Panc1 (cell line): Measurements from ENCODE around the gene TSC22D4. TPM values are rescaled to one million over a fixed set of nuclear protein-coding genes. Genes with fewer than 3 reads are reported as not detected.

ENCODE experiments used
- ATAC-seq: fragments of 200-7000 bp; cut with Tn5 transposase; 2 replicates; pipeline ENCODE4 v1.9.1; 2020; ENCODE audit warnings: mild to moderate bottlenecking, moderate library complexity
- BruUV-seq: library from RNA; stranded (reverse); fragments of 400-500 nt; replicated peaks from 2 replicates; lab custom pipeline; 2021; lab: Mats Ljungman, UMichigan
- CTCF ChIA-PET: fragments of 300-600 bp; sonication (Branson Sonifier 250); formaldehyde crosslinking; loops from one replicate; lab custom pipeline; 2022; ENCODE audit warnings: antibody characterized with exemption; lab: Charles Lee
- POLR2A ChIA-PET: fragments of 300-600 bp; sonication (Branson Sonifier 250); formaldehyde crosslinking; loops from one replicate; lab custom pipeline; 2022; ENCODE audit warnings: antibody characterized with exemption; lab: Charles Lee
- DNase-seq: peaks from one replicate; pipeline ENCODE4 v3.0.0-alpha.2; 2010; ENCODE audit warnings: low read depth, low spot score
- H3K27ac ChIP-seq: 2 replicates; pipeline ENCODE4 v1.5.1; 2011; ENCODE audit warnings: mild to moderate bottlenecking, low read length, inconsistent platforms
- H3K27me3 ChIP-seq: fragments of 200-500 bp; sonication (Bioruptor generic); 2 replicates; pipeline ENCODE4 v1.6.0; 2014; ENCODE audit warnings: low read length, inconsistent platforms; ENCODE audit not compliant: control insufficient read depth, insufficient read depth
- H3K36me3 ChIP-seq: fragments of 200-500 bp; sonication (Bioruptor generic); 2 replicates; pipeline ENCODE4 v1.5.1; 2014; ENCODE audit warnings: inconsistent platforms, mild to moderate bottlenecking, low read length, moderate library complexity; ENCODE audit not compliant: control insufficient read depth, insufficient read depth
- H3K4me1 ChIP-seq: 2 replicates; pipeline ENCODE4 v1.5.1; 2011; ENCODE audit warnings: inconsistent platforms, mild to moderate bottlenecking, low read length, moderate library complexity; ENCODE audit not compliant: control insufficient read depth, insufficient read depth
- H3K4me3 ChIP-seq, 2 experiments: 2 replicates each; pipeline ENCODE4 v1.5.1; 2011 to 2012; ENCODE audit warnings: low read depth in 2 of 2, low read length in 2 of 2, mild to moderate bottlenecking in 2 of 2, inconsistent platforms in 1 of 2, moderate library complexity in 1 of 2
- H3K9me3 ChIP-seq: fragments of 200-500 bp; sonication (Bioruptor generic); 2 replicates; pipeline ENCODE4 v1.5.1; 2014; ENCODE audit warnings: low read depth, mild to moderate bottlenecking, inconsistent platforms, low read length, moderate library complexity; ENCODE audit not compliant: control insufficient read depth, insufficient read depth
- POLR2AphosphoS5 ChIP-seq: IDR thresholded peaks from 2 replicates; pipeline ENCODE4 v1.6.1; 2012; ENCODE audit warnings: mild to moderate bottlenecking, low read depth, low read length, moderate library complexity
- SIN3A ChIP-seq: IDR thresholded peaks from 2 replicates; pipeline ENCODE4 v1.6.1; 2012; ENCODE audit warnings: low read depth, mild to moderate bottlenecking, low read length, moderate library complexity, borderline replicate concordance; ENCODE audit not compliant: insufficient read depth
- TCF7L2 ChIP-seq: IDR thresholded peaks from 2 replicates; pipeline ENCODE4 v1.6.1; 2011; ENCODE audit warnings: mild to moderate bottlenecking, low read depth, low read length, inconsistent platforms
- in situ Hi-C: cut with HindIII; loops from 2 replicates; pipeline ENCODE4 v1.10.0; 2016; ENCODE audit warnings: low sequenced_read_pairs, low pct_unique_long_range_greater_than_20kb
- intact Hi-C: fragments of 100-400 bp; cut with micrococcal nuclease; formaldehyde crosslinking; loops from one replicate; pipeline ENCODE4 v1.10.0; 2022; ENCODE audit not compliant: unreplicated experiment
- total RNA-seq: library from RNA; stranded (reverse); gene quantifications from one replicate; pipeline ENCODE4 v1.2.1, GENCODE V29; 2021; ENCODE audit not compliant: unreplicated experiment
- TF ChIP-seq, protein P1 (sequence below), 2 experiments: IDR thresholded peaks; 2 replicates each; pipeline ENCODE4 v1.6.1; 2011 to 2012; ENCODE audit warnings: low read depth in 2 of 2, control low read depth in 1 of 2, low read length in 1 of 2, mild to moderate bottlenecking in 1 of 2, moderate library complexity in 1 of 2; ENCODE audit not compliant: insufficient read depth in 1 of 2
- TF ChIP-seq, protein P2 (sequence below): fragments of 450-650 bp; IDR thresholded peaks from 2 replicates; pipeline ENCODE4 v1.5.1; 2017; ENCODE audit warnings: mild to moderate bottlenecking

The TSC22D4 gene
- total RNA-seq, 1 experiment from 2014 or later: 82.6 TPM

DNA sequence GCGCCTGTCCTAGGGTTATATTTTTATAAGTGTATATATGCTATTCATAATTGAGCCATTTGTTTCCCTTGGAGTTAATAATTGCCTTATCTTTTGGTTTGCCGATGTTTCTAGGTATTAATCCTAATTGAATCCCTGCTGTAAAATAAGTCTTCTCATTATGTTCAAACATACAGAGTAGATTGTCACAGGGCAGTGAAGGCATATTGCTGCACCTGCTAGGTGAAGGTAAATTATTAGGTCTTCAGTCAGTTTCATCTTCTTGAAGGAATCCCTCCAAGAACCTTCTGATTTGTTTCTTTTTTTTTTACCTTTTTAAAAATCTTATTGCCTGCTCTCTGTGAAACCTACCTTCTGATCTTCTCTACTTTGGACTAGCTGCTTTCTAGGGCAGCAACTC is 42.1 kb upstream of the TSC22D4 start:
- Histone ChIP-seq H3K4me1 (no peaks in the 10 kb centered on the region), H3K36me3 (no peaks in the 10 kb centered on the region), H3K27ac (no peak overlapping the region), H3K4me3 (no peak overlapping the region), H3K9me3 (no peaks in the 10 kb centered on the region), H3K27me3 (no peaks in the 10 kb centered on the region)
- intact Hi-C loops: no loop called here
- ATAC-seq (no peak), DNase-seq (no peak)
- no TSS peak for BruUV-seq
- in situ Hi-C loops: no loop called here
- POLR2A ChIA-PET: interaction anchor here (0.7 kb wide), 1 partner anchor 51 kb away, joined by 7 read pairs; no protein-coding TSS in a partner anchor
- TF ChIP-seq POLR2AphosphoS5: no peak
- TF ChIP-seq SIN3A: no peak
- CTCF ChIA-PET: interaction anchor here (0.7 kb wide), 1 partner anchor 68 kb away, joined by 4 read pairs; no protein-coding TSS in a partner anchor

DNA sequence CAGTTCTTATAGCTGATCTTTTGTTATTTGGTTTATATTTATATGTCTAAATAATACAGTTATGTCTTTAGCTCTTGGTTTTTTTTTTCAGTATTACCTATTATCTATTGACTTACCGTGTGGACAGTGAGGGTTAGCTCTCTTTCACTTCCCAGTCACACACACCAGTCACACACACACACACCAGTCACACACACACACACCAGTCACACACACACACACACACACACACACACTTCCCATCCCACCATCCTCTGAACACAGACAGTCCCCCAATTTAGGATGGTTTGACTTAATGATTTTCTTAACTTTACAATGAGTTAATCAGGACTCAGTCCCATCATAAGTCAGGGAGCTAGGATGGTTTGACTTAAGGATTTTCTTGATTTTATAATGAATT is 41.1 kb upstream of the TSC22D4 start:
- in situ Hi-C loops: no loop called here
- intact Hi-C loops: no loop called here
- TF ChIP-seq, protein P1, sequence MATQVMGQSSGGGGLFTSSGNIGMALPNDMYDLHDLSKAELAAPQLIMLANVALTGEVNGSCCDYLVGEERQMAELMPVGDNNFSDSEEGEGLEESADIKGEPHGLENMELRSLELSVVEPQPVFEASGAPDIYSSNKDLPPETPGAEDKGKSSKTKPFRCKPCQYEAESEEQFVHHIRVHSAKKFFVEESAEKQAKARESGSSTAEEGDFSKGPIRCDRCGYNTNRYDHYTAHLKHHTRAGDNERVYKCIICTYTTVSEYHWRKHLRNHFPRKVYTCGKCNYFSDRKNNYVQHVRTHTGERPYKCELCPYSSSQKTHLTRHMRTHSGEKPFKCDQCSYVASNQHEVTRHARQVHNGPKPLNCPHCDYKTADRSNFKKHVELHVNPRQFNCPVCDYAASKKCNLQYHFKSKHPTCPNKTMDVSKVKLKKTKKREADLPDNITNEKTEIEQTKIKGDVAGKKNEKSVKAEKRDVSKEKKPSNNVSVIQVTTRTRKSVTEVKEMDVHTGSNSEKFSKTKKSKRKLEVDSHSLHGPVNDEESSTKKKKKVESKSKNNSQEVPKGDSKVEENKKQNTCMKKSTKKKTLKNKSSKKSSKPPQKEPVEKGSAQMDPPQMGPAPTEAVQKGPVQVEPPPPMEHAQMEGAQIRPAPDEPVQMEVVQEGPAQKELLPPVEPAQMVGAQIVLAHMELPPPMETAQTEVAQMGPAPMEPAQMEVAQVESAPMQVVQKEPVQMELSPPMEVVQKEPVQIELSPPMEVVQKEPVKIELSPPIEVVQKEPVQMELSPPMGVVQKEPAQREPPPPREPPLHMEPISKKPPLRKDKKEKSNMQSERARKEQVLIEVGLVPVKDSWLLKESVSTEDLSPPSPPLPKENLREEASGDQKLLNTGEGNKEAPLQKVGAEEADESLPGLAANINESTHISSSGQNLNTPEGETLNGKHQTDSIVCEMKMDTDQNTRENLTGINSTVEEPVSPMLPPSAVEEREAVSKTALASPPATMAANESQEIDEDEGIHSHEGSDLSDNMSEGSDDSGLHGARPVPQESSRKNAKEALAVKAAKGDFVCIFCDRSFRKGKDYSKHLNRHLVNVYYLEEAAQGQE (IDR thresholded peaks at IDR 0.05; ENCODE audit: insufficient read depth in 1 of 2, low read depth in 2 of 2, low read length in 1 of 2): no peak
- TF ChIP-seq, protein P2, sequence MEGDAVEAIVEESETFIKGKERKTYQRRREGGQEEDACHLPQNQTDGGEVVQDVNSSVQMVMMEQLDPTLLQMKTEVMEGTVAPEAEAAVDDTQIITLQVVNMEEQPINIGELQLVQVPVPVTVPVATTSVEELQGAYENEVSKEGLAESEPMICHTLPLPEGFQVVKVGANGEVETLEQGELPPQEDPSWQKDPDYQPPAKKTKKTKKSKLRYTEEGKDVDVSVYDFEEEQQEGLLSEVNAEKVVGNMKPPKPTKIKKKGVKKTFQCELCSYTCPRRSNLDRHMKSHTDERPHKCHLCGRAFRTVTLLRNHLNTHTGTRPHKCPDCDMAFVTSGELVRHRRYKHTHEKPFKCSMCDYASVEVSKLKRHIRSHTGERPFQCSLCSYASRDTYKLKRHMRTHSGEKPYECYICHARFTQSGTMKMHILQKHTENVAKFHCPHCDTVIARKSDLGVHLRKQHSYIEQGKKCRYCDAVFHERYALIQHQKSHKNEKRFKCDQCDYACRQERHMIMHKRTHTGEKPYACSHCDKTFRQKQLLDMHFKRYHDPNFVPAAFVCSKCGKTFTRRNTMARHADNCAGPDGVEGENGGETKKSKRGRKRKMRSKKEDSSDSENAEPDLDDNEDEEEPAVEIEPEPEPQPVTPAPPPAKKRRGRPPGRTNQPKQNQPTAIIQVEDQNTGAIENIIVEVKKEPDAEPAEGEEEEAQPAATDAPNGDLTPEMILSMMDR: no peak
- TF ChIP-seq TCF7L2 (no peak), SIN3A (no peak), POLR2AphosphoS5 (no peak)
- ChIA-PET CTCF (no interaction called here), POLR2A (interaction anchor here (0.7 to 1.0 kb wide), 2 partner anchors 15 to 18 kb away, joined by 3 read pairs; no protein-coding TSS in a partner anchor)
- Histone ChIP-seq H3K27ac (no peak overlapping the region), H3K9me3 (no peaks in the 10 kb centered on the region), H3K27me3 (no peaks in the 10 kb centered on the region), H3K36me3 (no peaks in the 10 kb centered on the region), H3K4me3 (no peak overlapping the region), H3K4me1 (no peaks in the 10 kb centered on the region)
- ATAC-seq (no peak), DNase-seq (no peak)
- no TSS peak for BruUV-seq

DNA sequence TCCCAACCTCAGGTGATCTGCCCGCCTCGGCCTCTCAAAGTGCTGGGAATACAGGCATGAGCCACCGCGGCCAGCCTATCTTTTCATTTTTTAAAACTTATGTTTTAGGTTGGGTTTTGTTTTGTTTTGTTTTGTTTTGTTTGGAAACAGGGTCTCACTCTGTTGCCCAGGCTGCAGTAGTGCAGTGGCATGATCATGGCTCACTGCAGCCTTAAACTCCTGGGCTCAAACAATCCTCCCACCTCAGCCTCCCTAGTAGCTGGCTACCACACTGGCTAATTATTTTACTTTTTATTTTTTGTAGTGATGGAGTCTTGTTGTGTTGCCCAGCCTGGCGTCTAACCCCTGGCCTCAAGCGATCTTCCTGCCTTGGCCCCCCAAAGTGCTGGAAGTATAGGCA is 40.6 kb upstream of the TSC22D4 start:
- POLR2A ChIA-PET: interaction anchor here (1.0 kb wide), 1 partner anchor 16 kb away, joined by 3 read pairs; no protein-coding TSS in a partner anchor
- no peaks in the 10 kb centered on the region for H3K27me3 ChIP-seq
- no peak overlapping the region for H3K4me3 ChIP-seq
- no peak overlapping the region for H3K27ac ChIP-seq
- no peak for ATAC-seq
- CTCF ChIA-PET: interaction anchor here (0.6 kb wide), 1 partner anchor 123 kb away, joined by 3 read pairs; no protein-coding TSS in a partner anchor
- BruUV-seq: no TSS peak
- TF ChIP-seq, protein P1 (IDR thresholded peaks at IDR 0.05; ENCODE audit: insufficient read depth in 1 of 2, low read depth in 2 of 2, low read length in 1 of 2): no peak
- TF ChIP-seq POLR2AphosphoS5: no peak
- TF ChIP-seq, protein P2: no peak
- no peak for TF ChIP-seq SIN3A
- TF ChIP-seq TCF7L2: no peak
- intact Hi-C loops: no loop called here
- no peaks in the 10 kb centered on the region for H3K9me3 ChIP-seq
- in situ Hi-C loops: no loop called here
- H3K36me3 ChIP-seq: no peaks in the 10 kb centered on the region
- no peak for DNase-seq
- no peaks in the 10 kb centered on the region for H3K4me1 ChIP-seq
